ENCODE results near the gene SEC24C.
A peak's percentile ranks its signal among the peaks of the same experiment; 100 is the strongest.
"Not testable (repeated sequence)": the region's sequence is repeated elsewhere in the genome, so short reads cannot be mapped to it uniquely, and the experiment has no call there.

SEC24C gene

DNA sequence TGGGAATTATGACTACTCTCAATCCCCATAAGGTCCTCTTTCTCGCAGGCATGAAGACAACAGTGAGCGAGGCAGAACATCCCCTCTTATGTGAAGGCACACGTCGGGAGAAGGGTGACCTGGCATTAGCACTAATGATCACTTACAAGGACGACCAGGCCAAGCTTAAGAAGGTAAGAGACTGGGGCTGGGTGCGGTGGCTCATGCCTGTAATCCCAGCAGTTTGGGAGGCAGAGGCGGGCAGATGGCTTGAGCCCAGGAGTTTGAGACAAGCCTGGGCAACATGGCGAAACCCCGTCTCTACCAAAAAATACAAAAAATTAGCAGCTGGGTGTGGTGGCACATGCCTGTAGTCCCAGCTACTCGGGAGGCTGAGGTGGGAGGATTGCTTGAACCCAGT lies 51.3 kb downstream of the SEC24C start:
- DNase-seq = not testable (repeated sequence)

GRCh38 chr10:73796035-73796434 lies 51.9 kb downstream of the SEC24C start:
- not testable (repeated sequence) for DNase-seq

DNA sequence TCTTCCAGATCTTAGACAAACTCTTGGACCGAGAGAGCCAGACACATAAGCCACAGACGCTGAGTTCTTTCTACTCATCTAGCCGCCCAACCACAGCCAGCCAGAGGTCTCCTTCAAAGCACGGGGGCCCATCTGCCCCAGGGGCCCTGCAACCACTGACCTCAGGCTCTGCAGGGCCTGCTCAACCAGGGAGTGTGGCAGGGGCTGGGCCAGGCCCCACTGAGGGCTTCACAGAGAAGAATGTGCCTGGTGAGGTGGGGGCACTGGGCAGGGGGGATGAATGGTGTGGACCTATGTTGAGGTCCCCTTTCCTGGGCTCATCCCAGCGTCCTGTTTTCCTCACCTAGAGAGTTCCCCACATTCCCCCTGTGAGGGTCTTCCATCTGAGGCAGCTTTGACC lies 52.6 kb downstream of the SEC24C start:
- no peak for DNase-seq

- DNase-seq = no peak
Observed at GRCh38 chr10:73797324-73798025, 53.3 kb downstream of the SEC24C start.

GRCh38 chr10:73798087-73798486 lies 53.9 kb downstream of the SEC24C start:
- no peak for DNase-seq

- DNase-seq = no peak
Observed at GRCh38 chr10:73798927-73799560, 54.9 kb downstream of the SEC24C start.

GRCh38 chr10:73799899-73800559 lies 55.9 kb downstream of the SEC24C start:
- DNase-seq = no peak

- no peak for DNase-seq
Observed at GRCh38 chr10:73800560-73801252, 56.5 kb downstream of the SEC24C start.

DNA sequence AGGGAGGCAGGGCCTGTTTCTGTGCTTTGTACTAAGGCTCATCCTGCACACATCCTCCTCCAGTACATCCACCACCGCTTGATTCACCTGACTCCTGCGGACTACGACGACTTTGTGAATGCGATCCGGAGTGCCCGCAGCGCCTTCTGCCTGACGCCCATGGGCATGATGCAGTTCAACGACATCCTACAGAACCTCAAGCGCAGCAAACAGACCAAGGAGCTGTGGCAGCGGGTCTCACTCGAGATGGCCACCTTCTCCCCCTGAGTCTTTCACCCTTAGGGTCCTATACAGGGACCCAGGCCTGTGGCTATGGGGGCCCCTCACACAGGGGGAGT lies 57.0 kb downstream of the SEC24C start:
- DNase-seq = no peak

- DNase-seq = no peak
Observed at GRCh38 chr10:73802276-73802991, 58.3 kb downstream of the SEC24C start.

- peak; percentile 34 for DNase-seq
Observed at GRCh38 chr10:73803680-73804286, 59.6 kb downstream of the SEC24C start.

DNA sequence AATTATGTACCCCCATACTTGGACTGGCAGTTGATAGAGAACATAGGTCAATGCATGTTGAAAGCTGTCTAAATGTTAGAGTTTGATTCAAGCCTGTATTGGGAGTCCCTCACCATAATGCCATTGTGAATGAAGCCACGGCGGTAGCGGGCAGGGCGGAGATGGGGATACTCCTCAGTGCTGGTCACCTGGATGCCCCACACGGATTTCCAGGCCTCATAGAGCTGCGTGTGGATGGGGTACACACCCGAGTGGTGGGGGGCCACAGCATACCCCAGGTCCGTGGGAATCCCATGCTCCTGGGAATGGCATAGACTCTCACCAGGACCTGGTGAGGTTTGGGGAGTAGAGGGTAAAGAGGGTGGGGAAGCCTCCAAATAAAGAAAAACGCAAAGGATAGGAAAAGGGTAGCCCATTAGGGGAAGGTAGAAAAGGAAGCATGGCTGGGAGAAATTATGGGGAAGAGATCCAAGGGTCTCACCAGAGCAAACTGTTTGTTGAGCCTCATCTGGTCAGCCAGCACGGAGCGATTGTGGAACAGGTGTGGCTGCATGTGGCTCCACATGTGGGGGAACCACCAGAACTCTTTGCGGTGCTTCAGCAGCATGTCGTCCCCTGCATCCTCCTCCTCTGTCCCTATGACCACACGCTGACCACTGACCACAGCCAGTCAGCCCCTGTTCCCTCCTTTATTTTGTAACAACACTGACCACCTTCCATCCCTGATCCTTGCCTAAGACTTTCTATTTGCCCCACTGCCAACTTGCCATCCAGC lies 62.2 kb downstream of the SEC24C start:
- no peak for DNase-seq

- DNase-seq = no peak
Observed at GRCh38 chr10:73807471-73807870, 63.3 kb downstream of the SEC24C start.

DNA sequence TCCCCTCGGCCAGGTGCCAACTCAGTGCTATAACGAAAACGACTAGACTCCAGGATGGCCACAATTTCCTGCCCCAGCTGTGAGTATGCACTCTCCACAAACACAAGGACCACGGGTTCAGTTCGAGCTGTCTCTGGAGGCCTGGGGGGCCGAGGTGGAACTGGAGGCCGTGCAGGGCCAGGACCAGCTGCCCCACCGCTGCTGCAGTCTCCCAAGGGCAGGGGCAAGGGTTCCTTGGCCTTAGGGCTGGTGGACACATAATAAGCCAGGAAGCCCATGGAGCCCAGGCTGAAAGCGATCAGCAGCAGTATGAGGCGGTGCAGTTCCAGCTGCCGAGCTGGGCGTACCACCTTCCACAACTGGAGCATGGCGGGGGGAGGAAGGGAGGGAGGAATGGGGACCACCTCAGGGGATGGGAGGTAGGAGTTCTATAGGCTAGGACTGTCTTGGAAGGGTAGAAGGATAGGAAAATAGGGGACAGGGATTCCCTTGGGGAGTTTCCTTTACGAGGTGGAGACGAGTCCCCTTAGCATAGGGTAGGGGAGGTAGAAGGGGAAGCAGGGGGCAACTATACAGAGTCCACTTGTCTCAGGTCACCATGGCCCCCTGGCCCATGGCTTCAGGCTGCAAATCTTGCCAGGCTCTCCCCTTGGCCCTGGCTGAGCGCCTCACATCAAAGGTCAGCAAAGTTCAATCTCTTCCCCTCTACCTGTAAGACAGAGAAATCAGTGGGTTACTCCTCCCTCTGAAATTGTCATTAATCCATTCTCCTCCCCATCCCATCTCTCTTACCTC lies 64.0 kb downstream of the SEC24C start:
- DNase-seq = no peak

DNA sequence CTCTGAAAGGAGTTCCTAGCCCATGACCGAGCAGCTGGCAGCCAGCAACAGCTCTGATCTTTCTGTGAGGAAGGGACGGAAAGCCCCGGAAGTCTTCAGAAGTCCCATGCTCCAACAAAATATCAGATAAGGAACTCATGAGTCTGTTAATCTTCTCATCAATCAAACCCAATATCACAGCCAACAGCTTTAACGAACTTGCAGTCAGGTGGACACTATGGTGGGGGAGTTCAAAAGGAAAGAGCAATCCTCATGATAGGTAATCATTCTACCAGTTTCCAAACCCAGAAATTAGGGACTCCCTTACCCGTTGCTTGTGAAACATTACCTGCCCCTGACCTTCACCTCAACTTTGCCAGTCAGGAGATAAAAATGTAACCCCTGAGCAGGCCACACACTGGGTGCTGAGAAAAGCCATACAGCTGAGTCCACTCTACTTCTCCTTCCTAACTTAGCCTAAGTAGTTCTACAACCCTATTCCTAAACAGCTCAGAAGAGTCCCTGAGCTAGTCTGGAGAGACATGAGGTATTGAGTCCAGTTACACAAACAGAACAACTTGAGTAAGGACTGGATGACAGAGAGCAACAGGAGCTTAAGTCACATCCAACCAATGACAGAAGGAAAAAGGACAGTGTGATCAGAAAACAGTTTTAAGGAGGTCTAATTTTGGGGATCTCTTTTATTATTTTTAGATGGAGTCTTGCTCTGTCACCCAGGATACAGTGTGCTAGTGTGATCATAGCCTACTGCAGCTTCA lies 65.1 kb downstream of the SEC24C start:
- DNase-seq = no peak

- DNase-seq = peak; percentile 53
Observed at GRCh38 chr10:73810358-73810734, 66.2 kb downstream of the SEC24C start.

GRCh38 chr10:73810735-73811465 lies 66.7 kb downstream of the SEC24C start:
- DNase-seq = peak; percentile 65

- no peak for DNase-seq
Observed at GRCh38 chr10:73812657-73813056, 68.5 kb downstream of the SEC24C start.

DNA sequence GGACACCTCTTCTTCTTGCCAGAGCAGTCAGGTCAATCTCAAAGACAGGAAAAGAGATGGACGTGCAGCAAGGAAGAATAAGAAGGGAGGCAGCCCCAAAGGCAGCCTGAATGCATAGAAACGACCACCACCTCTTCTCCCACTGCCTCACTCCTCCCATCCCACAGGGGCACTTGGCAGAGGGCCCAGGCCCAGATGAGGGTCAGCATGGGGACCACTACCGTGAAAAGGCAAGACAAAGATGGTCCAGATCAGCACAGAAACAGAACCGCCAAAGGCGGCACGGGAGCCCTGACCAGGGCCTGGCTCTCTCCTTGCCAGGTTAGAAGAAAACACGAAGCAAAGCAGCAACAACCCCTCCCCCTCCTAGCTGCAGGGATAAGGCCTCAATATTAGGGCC lies 69.2 kb downstream of the SEC24C start:
- no peak for DNase-seq
